Stimulated activated CD4-positive, alpha-beta T cell treated with anti-CD3 and anti-CD28 coated beads, Interleukin-15, amount 100 ng/mL, for 48 hours (primary cell): ENCODE measurements around the gene MFSD8.
A peak's percentile ranks its signal among the peaks of the same experiment; 100 is the strongest.
"Not testable (repeated sequence)": the region's sequence is repeated elsewhere in the genome, so short reads cannot be mapped to it uniquely, and the experiment has no call there.

Source experiments
- DNase-seq, 2 donors: peaks; one replicate each; pipeline ENCODE4 v3.0.0-alpha.2; 2020; ENCODE audit warnings: low read depth in 2 of 2

The MFSD8 gene

GRCh38 chr4:127931836-127932235 is 33.1 kb downstream of the MFSD8 start:
- DNase-seq: not testable (repeated sequence)

- no peak for DNase-seq
Observed at GRCh38 chr4:127930175-127930574, 34.8 kb downstream of the MFSD8 start.

GRCh38 chr4:127925720-127926119 is 39.3 kb downstream of the MFSD8 start:
- DNase-seq: not testable (repeated sequence)

- DNase-seq: no peak
Observed at GRCh38 chr4:127922226-127922625, 42.7 kb downstream of the MFSD8 start.

GRCh38 chr4:127920521-127920920 is 44.5 kb downstream of the MFSD8 start:
- no peak for DNase-seq

- no peak for DNase-seq
Observed at GRCh38 chr4:127917151-127917550, 47.8 kb downstream of the MFSD8 start.

GRCh38 chr4:127916512-127916911 is 48.5 kb downstream of the MFSD8 start:
- no peak for DNase-seq

GRCh38 chr4:127905029-127905428 is 59.9 kb downstream of the MFSD8 start:
- DNase-seq: no peak

GRCh38 chr4:127899682-127900081 is 65.3 kb downstream of the MFSD8 start:
- DNase-seq: not testable (repeated sequence)

- no peak for DNase-seq
Observed at GRCh38 chr4:127896528-127896927, 68.4 kb downstream of the MFSD8 start.

GRCh38 chr4:127896069-127896468 is 68.9 kb downstream of the MFSD8 start:
- no peak for DNase-seq

- DNase-seq: no peak
Observed at GRCh38 chr4:127889903-127890302, 75.1 kb downstream of the MFSD8 start.

- DNase-seq: no peak
Observed at GRCh38 chr4:127888559-127888958, 76.4 kb downstream of the MFSD8 start.

GRCh38 chr4:127881563-127881864 is 83.5 kb downstream of the MFSD8 start:
- DNase-seq: no peak

GRCh38 chr4:127880763-127881562 is 84.0 kb downstream of the MFSD8 start, which contains the start of gene PLK4:
Gene PLK4, plus strand, starts transcription at chr4:127880893. Its CDS starts 242 bp downstream, at chr4:127881135.
- DNase-seq: peak; percentile 91 to 95

- no peak for DNase-seq
Observed at GRCh38 chr4:127875791-127876190, 89.2 kb downstream of the MFSD8 start.

- DNase-seq: no peak
Observed at GRCh38 chr4:127870688-127871087, 94.3 kb downstream of the MFSD8 start.

GRCh38 chr4:127870281-127870680 is 94.7 kb downstream of the MFSD8 start:
- no peak for DNase-seq

- no peak for DNase-seq
Observed at GRCh38 chr4:127868196-127868595, 96.8 kb downstream of the MFSD8 start.
